Hematopoietic multipotent progenitor cell treated with erythropoietin and hydrocortisone succinate and interleukin-3 and kit ligand, for 4 days (in vitro differentiated cells): Measurements from ENCODE around the gene PLA2G4A.

ENCODE experiments used
- DNase-seq: peaks from one replicate; pipeline ENCODE4 v3.0.0-alpha.2; 2015

Gene PLA2G4A

GRCh38 chr1:187032982-187033692, 204.4 kb downstream of the PLA2G4A start:
- no peak for DNase-seq

DNA sequence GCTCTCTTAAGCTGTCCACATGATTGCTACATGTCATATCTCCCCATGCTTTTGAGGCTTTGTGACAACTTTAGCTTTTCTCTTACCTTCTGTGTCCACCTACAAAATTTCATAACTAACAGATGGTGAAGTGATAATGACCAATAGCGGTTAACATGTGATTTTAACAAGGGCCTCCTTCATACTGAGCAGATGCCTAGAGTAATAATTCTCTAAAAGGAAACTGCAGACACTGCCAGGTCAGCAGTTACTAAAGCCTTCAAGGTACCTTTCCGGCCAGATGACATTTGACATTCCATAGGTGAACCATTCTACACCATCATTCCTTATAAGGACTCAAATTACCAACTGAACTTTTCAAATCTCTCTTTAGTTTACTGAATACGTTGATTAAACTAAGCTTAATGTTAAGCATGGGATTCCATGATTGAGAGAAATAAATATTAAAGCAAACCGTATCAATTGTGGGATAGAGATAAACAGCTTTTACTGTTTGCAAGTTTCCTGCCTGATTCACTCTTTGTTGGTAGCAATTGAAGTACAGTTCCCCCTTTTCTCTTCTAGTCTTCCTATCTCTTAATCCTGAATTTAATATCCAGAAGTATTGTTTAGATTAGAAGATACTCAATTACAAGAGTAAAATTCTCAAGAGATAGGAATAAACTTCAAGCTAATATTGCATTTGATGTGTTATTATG, 205.1 kb downstream of the PLA2G4A start:
- DNase-seq, result peak; percentile 48

GRCh38 chr1:187034501-187034900, 205.8 kb downstream of the PLA2G4A start:
- DNase-seq, result peak; percentile 82

GRCh38 chr1:187037973-187038553, 209.3 kb downstream of the PLA2G4A start:
- no peak for DNase-seq
